Measurements from ENCODE around the gene STAU1. TPM values are rescaled to one million over a fixed set of nuclear protein-coding genes. Genes with fewer than 3 reads are reported as not detected.

Gene STAU1
- polyA plus RNA-seq, 1 donor (not counting 4 experiments of a cell fraction or from before 2014, with no cell fraction given) = 55.3 TPM

DNA sequence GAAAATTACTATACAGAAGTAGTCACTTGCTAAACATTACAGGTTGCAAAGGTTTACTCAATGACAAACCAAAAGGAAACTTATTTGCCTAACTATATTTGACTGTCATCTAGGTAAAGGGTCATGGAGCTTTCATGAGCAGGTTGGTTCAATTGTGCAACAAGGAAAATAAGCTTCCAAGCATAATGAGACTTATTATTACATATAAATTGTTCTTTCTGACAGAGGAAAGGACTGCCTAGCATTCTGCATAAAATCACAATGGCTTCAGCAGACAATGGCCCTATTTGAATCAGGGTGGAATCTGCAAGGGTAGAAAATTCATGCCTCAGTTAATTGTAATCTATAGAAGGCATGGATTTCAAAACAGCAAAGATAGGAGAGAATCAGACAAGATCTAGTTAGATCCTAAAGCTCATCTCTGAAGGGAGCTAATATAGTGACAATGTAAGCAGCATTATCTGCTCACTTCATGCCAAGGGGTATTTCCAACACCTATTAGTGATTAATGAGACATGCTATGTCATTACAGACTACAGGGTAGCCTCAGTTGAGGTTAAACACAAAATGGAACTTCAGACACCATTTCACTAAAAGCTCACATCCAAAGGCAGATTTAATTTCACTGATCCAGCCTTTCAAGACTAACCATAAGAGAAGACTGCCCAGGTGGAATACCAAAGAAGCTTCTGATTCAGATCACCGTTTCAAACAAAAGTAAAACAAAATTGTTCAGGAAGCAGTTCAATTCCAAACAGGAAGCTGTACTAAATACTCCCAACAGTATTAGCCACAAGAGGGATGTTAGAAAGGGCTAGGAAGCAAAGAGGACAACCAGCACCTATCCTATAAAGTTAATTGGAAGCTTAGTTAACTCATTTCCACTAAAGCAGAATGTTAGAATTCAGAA is 8.5 kb downstream of the STAU1 start:
- Histone ChIP-seq H3K4me3 (ENCODE audit: control insufficient read depth in 2 of 3, extremely low read depth in 1 of 3, insufficient read depth in 2 of 3, low read depth in 1 of 3, low read length in 3 of 3) (no peak overlapping the region), H3K4me1 (ENCODE audit: control insufficient read depth, extremely low read depth, insufficient read depth, low read length) (peaks cover 9% of the 10 kb centered on the region), H3K27me3 (ENCODE audit: control insufficient read depth, extremely low read depth, insufficient read depth, low read length) (no peaks in the 10 kb centered on the region), H3K9me1 (ENCODE audit: control insufficient read depth, extremely low read depth, insufficient read depth, low read length) (no peaks in the 10 kb centered on the region), H3K4me2 (ENCODE audit: control insufficient read depth, extremely low read depth, insufficient read depth, low read depth, low read length) (peak overlapping the region; percentile 37), H2AFZ (ENCODE audit: control insufficient read depth, low read length) (no peak overlapping the region), H3K9me3 (ENCODE audit: control insufficient read depth, low read depth, low read length) (no peaks in the 10 kb centered on the region), H3K27ac (ENCODE audit: control insufficient read depth, insufficient read depth, low read length) (peak overlapping the region; percentile 40), H3K36me3 (ENCODE audit: control insufficient read depth in 2 of 2, extremely low read depth in 1 of 2, insufficient read depth in 2 of 2, low read length in 2 of 2) (peaks cover 0 to 4% of the 10 kb centered on the region in 2 experiments), H3K9ac (ENCODE audit: control insufficient read depth, extremely low read depth, insufficient read depth, low read length) (no peak overlapping the region), H4K20me1 (ENCODE audit: control insufficient read depth, extremely low read depth, insufficient read depth, low read length) (peaks cover 15% of the 10 kb centered on the region), H3K79me2 (ENCODE audit: control insufficient read depth, insufficient read depth, low read length) (peaks cover 84% of the 10 kb centered on the region)
- dilution Hi-C loops (cut with MboI; ENCODE audit: extremely low pct_ligation_motif_present, low sequenced_read_pairs) = no loop called here
- DNase-seq (ENCODE audit: low read depth, low spot score) (no peak), FAIRE-seq (no peak)
- TF ChIP-seq CTCF (optimal IDR thresholded peaks at IDR 0.05 in 1 of 3, IDR thresholded peaks at IDR 0.05 in 1 of 3, conservative IDR thresholded peaks at IDR 0.05 in 1 of 3; ENCODE audit: extremely low read depth in 1 of 3, insufficient read depth in 2 of 3, low read length in 3 of 3) = no peak
- no peak for TF ChIP-seq EZH2 (IDR thresholded peaks at IDR 0.05; ENCODE audit: low read length)

DNA sequence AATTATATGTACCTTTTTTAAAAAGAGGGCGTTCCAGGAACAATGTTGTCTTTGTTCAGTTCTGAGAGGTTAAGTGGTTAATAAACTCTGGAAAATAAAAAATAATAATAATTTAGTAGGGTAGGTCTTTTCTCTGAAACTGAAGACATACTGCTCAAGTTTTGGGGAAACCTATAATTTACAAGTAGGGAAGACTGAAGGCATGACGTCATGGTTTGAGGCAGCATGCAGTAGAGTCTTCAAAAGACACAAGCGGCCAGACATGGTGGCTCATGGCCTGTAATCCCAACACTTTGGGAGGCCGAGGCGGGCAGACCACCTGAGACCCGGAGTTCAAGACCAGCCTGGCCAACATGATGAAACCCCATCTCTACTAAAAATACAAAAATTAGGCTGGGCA is 14.0 kb downstream of the STAU1 start:
- FAIRE-seq (no peak), DNase-seq (ENCODE audit: low read depth, low spot score) (no peak)
- no peak for TF ChIP-seq EZH2 (IDR thresholded peaks at IDR 0.05; ENCODE audit: low read length)
- TF ChIP-seq CTCF (optimal IDR thresholded peaks at IDR 0.05 in 1 of 3, IDR thresholded peaks at IDR 0.05 in 1 of 3, conservative IDR thresholded peaks at IDR 0.05 in 1 of 3; ENCODE audit: extremely low read depth in 1 of 3, insufficient read depth in 2 of 3, low read length in 3 of 3) = no peak
- no peaks in the 10 kb centered on the region for H4K20me1 ChIP-seq (ENCODE audit: control insufficient read depth, extremely low read depth, insufficient read depth, low read length)
- dilution Hi-C loops (cut with MboI; ENCODE audit: extremely low pct_ligation_motif_present, low sequenced_read_pairs) = no loop called here
- no peak overlapping the region for H3K4me2 ChIP-seq (ENCODE audit: control insufficient read depth, extremely low read depth, insufficient read depth, low read depth, low read length)
- H3K79me2 ChIP-seq (ENCODE audit: control insufficient read depth, insufficient read depth, low read length) = peaks cover 69% of the 10 kb centered on the region
- H2AFZ ChIP-seq (ENCODE audit: control insufficient read depth, low read length) = no peak overlapping the region
- no peaks in the 10 kb centered on the region for H3K4me1 ChIP-seq (ENCODE audit: control insufficient read depth, extremely low read depth, insufficient read depth, low read length)
- peaks cover 2 to 12% of the 10 kb centered on the region in 2 experiments for H3K36me3 ChIP-seq (ENCODE audit: control insufficient read depth in 2 of 2, extremely low read depth in 1 of 2, insufficient read depth in 2 of 2, low read length in 2 of 2)
- H3K9me1 ChIP-seq (ENCODE audit: control insufficient read depth, extremely low read depth, insufficient read depth, low read length) = no peaks in the 10 kb centered on the region
- H3K9me3 ChIP-seq (ENCODE audit: control insufficient read depth, low read depth, low read length) = no peaks in the 10 kb centered on the region
- H3K9ac ChIP-seq (ENCODE audit: control insufficient read depth, extremely low read depth, insufficient read depth, low read length) = no peak overlapping the region
- no peak overlapping the region for H3K27ac ChIP-seq (ENCODE audit: control insufficient read depth, insufficient read depth, low read length)
- no peaks in the 10 kb centered on the region for H3K27me3 ChIP-seq (ENCODE audit: control insufficient read depth, extremely low read depth, insufficient read depth, low read length)
- no peak overlapping the region for H3K4me3 ChIP-seq (ENCODE audit: control insufficient read depth in 2 of 3, extremely low read depth in 1 of 3, insufficient read depth in 2 of 3, low read depth in 1 of 3, low read length in 3 of 3)
